Choroid plexus epithelial cell (primary cell): ENCODE data around the gene XYLT2.
"Not testable (repeated sequence)": the region's sequence is repeated elsewhere in the genome, so short reads cannot be mapped to it uniquely, and the experiment has no call there.

Source experiments
- DNase-seq: peaks from one replicate; pipeline ENCODE4 v3.0.0-alpha.2; 2010; ENCODE audit warnings: low read depth
- H3K4me3 ChIP-seq: 2 replicates; pipeline ENCODE4 v1.5.1; 2011; ENCODE audit warnings: low read depth, mild to moderate bottlenecking, control low read depth, low read length, moderate library complexity
- TF ChIP-seq, protein P1 (sequence below): conservative IDR thresholded peaks from 2 replicates; pipeline ENCODE4 v1.5.1; 2011; ENCODE audit warnings: low read depth, mild to moderate bottlenecking, control low read depth, inconsistent platforms, low read length, moderate library complexity

The XYLT2 gene

DNA sequence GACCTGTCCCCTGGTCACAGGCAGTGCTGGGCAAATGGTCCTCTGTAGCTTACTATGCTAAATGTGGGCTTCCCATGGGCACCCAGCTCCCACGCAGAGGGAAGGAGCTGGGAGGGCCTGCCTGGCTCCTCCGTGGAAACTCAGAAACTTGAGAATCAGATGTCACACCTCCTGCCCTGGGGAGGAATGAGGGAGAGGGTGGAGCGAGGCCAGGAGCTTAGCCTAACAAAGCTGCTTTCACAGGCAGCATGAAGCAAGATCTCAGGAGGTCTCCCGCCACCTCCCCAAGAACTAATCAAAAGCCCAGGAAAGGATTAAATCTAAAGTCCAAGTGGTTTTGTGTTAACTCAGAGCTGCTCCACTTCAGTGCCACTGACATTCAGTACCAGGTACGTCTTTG lies 33.6 kb upstream of the XYLT2 start:
- TF ChIP-seq, protein P1, sequence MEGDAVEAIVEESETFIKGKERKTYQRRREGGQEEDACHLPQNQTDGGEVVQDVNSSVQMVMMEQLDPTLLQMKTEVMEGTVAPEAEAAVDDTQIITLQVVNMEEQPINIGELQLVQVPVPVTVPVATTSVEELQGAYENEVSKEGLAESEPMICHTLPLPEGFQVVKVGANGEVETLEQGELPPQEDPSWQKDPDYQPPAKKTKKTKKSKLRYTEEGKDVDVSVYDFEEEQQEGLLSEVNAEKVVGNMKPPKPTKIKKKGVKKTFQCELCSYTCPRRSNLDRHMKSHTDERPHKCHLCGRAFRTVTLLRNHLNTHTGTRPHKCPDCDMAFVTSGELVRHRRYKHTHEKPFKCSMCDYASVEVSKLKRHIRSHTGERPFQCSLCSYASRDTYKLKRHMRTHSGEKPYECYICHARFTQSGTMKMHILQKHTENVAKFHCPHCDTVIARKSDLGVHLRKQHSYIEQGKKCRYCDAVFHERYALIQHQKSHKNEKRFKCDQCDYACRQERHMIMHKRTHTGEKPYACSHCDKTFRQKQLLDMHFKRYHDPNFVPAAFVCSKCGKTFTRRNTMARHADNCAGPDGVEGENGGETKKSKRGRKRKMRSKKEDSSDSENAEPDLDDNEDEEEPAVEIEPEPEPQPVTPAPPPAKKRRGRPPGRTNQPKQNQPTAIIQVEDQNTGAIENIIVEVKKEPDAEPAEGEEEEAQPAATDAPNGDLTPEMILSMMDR, result no peak
- H3K4me3 ChIP-seq, result no peak overlapping the region
- DNase-seq, result no peak

DNA sequence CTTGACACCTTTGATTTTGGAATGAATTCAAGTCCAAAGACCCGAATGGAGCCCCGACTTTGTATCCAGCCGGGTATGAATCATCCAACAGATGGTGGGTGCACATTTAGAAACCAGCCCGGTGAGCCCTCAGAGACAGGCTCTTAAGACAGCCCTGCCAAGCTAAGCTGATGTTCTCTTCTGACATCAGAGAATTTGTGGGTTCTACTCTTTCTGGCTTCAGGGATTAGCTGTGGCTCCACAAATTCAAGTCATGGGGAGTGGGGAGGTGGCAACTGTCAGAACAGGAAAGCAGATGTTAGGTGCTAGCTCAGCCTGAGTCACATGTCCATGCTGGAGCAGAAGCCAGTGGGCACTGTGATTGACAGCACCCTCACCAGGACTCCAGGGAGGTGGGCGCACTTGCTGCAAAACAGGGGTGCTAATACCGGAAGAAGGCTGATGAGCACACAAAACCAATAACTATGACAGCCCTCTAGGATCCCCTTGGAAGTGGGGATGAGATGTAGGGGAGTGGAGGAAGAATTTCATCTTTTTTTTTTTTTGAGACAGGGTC lies 31.4 kb upstream of the XYLT2 start:
- no peak overlapping the region for H3K4me3 ChIP-seq
- DNase-seq, result no peak
- TF ChIP-seq, protein P1, result no peak

DNA sequence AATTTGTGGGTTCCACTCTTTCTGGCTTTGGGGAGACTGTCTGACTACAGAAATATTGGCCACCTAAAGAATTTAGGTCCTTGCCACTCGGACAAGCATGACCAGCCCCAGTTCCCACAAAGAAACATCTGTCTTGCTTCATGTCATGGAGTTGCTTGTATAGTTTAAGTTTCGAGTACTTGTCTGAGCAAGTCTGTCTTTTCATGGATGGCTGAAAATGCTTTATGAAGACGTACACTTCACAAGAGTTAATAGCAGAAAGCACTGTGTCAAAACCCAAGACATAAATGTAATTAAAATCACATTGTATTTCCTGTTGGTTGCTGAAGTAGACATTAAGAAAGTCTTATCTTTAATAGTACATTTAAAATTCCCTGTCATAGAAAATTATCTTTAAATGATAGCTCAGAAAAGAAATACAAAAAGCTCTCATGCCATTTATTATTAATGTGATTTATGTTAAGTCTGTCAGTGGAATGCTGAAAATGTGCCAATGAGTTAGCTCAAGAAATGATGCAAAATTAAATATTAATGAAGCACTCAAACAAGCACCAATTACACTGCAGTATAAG lies 29.8 kb upstream of the XYLT2 start:
- TF ChIP-seq, protein P1, result no peak
- H3K4me3 ChIP-seq, result no peak overlapping the region
- no peak for DNase-seq

DNA sequence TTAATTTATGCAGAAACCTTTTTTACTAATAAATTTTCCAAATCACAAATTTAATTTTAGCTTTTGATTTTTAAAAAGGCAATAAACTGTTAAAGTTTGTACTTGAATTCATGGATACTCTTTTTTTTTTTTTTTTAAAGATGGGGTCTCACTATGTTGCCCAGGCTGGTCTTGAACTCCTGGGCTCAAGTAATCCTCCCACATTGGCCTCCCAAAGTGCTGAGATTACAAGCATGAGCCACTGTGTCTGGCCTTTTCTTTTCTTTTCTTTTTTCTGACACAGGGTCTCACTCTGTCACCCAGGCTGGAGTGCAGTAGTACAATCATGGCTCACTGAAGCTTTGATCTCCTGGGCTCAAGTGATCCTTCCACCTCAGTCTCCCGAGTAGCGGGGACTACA lies 29.3 kb upstream of the XYLT2 start:
- H3K4me3 ChIP-seq, DNase-seq: not testable (repeated sequence)

DNA sequence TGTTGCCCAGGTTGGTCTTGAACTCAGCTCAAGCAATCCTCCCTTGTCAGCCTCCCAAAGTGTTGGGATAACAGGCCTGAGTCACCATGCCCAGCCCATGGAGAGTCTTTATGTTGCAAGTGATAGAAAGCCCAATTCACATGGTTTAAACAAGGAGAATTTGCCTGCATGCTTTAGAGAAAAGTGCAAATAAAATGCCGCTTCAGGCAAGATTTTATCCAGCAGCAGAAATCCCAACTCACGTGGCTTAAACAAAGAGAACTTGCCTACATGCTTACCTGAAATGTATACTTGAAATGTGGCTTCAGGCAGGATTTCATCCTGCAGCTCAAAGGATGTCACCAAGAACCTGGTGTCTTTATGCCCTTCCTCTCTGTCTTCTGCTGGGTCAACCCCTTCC lies 28.8 kb upstream of the XYLT2 start:
- DNase-seq, result no peak

DNA sequence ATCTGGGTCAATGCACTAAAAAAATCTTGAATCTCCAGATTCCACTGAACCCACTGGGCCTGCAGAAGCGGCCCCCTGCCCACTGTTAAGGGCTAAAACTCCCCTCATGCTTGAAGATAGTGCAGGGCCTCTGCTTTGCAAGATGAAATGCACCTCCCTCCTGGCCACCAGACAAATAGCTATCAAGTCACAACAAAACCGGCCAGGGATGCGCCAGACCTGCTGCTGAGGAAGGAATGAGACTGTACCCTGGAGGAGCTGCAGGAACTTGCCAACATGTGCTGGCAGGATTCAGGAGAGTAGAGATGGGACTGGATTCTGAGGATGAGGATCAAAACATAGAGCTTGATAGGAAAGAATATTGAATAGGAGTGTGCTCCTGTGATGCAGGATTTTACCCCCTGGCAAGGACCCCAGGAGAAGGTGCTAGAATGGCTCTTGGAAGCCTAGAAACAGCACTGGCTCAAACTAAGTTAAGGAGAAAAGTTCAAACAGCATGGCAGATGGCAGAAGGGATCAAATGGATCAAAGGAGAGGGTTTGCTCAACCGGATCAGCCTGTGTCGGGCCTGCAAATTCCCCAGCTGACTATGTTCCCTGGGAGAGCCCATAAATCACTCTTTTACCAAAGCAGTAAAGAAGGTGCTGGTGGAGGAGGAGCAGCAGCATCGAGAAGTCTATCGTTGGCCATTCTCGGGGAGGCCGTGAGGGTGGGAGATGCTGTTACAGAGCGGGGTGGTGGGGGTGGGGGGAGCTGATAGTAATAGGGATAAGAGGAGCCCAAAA lies 27.2 kb upstream of the XYLT2 start:
- no peak for DNase-seq
- H3K4me3 ChIP-seq, result no peak overlapping the region
- TF ChIP-seq, protein P1, result no peak

More for the DNA sequence above, 28.8 kb upstream of the XYLT2 start:
- TF ChIP-seq, protein P1, result no peak
- no peak overlapping the region for H3K4me3 ChIP-seq

DNA sequence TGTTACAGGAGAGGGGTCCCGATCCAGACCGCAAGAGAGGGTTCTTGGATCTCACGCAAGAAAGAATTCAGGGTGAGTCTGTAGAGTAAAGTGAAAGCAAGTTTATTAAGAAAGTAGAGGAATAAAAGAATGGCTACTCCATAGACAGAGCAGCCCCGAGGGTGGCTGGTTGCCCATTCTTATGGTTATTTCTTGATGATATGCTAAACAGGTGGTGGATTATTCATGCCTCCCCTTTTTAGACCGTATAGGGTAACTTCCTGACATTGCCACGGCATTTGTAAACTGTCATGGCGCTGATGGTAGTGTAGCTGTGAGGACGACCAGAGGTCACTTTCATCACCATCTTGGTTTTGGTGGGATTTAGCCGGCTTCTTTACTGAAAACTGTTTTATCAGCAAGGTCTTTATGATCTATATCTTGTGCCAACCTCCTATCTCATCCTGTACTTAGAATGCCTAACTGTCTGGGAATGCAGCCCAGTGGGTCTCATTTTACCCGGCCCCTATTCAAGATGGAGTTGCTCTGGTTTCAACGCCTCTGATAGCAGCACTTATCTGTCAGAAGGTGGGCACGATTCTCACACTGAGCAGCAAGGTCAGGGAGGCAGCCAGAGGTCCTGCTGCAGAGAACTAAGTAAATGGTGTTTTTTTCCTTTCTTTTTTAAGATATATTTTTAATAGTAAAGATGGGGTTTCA lies 26.5 kb upstream of the XYLT2 start:
- H3K4me3 ChIP-seq, result no peak overlapping the region
- no peak for DNase-seq
- TF ChIP-seq, protein P1, result no peak
